SK-N-SH treated with all-trans-retinoic acid at 6 μM for 48 hours (cell line): Measurements from ENCODE around the gene RASGRF2.

Experiments
- ATAC-seq: fragments of 200-7000 bp; cut with Tn5 transposase; 3 replicates; pipeline ENCODE4 v1.9.1; 2020; ENCODE audit warnings: mild to moderate bottlenecking, moderate library complexity
- ARNTL ChIP-seq: fragments of 450-650 bp; formaldehyde crosslinking; IDR thresholded peaks from 2 replicates; pipeline ENCODE4 v1.5.0; 2020; ENCODE audit warnings: low read depth, mild to moderate bottlenecking, moderate library complexity, borderline replicate concordance
- BACH2 ChIP-seq: fragments of 250-450 bp; sonication (Bioruptor Pico); IDR thresholded peaks from 2 replicates; pipeline ENCODE4 v1.9.0; 2021; ENCODE audit warnings: mild to moderate bottlenecking, borderline replicate concordance
- CREB5 ChIP-seq: fragments of 250-450 bp; sonication (Bioruptor Pico); IDR thresholded peaks from 2 replicates; pipeline ENCODE4 v1.5.1; 2020; ENCODE audit warnings: low read depth, mild to moderate bottlenecking, moderate library complexity
- CSDC2 ChIP-seq: fragments of 250-450 bp; sonication (Bioruptor Pico); IDR thresholded peaks from 2 replicates; pipeline ENCODE4 v1.5.0; 2020; ENCODE audit warnings: mild to moderate bottlenecking, moderate library complexity
- CSRNP3 ChIP-seq: fragments of 250-450 bp; sonication (Bioruptor Pico); IDR thresholded peaks from 2 replicates; pipeline ENCODE4 v1.5.1; 2021; ENCODE audit warnings: mild to moderate bottlenecking, moderate library complexity
- ESRRG ChIP-seq: fragments of 250-450 bp; sonication (Bioruptor Pico); IDR thresholded peaks from 2 replicates; pipeline ENCODE4 v1.6.1; 2021; ENCODE audit warnings: mild to moderate bottlenecking
- GLIS3 ChIP-seq: fragments of 250-450 bp; sonication (Bioruptor Pico); IDR thresholded peaks from 2 replicates; pipeline ENCODE4 v1.5.0; 2020; ENCODE audit warnings: mild to moderate bottlenecking, moderate library complexity
- ISL1 ChIP-seq: fragments of 250-450 bp; sonication (Bioruptor Pico); IDR thresholded peaks from 2 replicates; pipeline ENCODE4 v2.1.2; 2022; ENCODE audit warnings: mild to moderate bottlenecking, moderate library complexity
- OSR1 ChIP-seq: fragments of 250-450 bp; sonication (Bioruptor Pico); IDR thresholded peaks from 2 replicates; pipeline ENCODE4 v1.8.0; 2022; ENCODE audit warnings: moderate library complexity, mild to moderate bottlenecking, inconsistent platforms
- POU6F1 ChIP-seq: fragments of 250-450 bp; sonication (Bioruptor Pico); IDR thresholded peaks from 2 replicates; pipeline ENCODE4 v1.8.0; 2021; ENCODE audit warnings: low read depth, mild to moderate bottlenecking, moderate library complexity, borderline replicate concordance
- RARB ChIP-seq: fragments of 250-450 bp; sonication (Bioruptor Pico); IDR thresholded peaks from 2 replicates; pipeline ENCODE4 v1.8.0; 2021; ENCODE audit warnings: mild to moderate bottlenecking, moderate library complexity
- SNAI2 ChIP-seq: fragments of 250-450 bp; sonication (Bioruptor Pico); IDR thresholded peaks from 2 replicates; pipeline ENCODE4 v1.5.0; 2020; ENCODE audit warnings: mild to moderate bottlenecking, moderate library complexity
- TCF4 ChIP-seq: fragments of 250-450 bp; sonication (Bioruptor Pico); IDR thresholded peaks from 2 replicates; pipeline ENCODE4 v1.8.0; 2021; ENCODE audit warnings: mild to moderate bottlenecking, moderate library complexity, borderline replicate concordance
- TSHZ2 ChIP-seq: fragments of 250-450 bp; sonication (Bioruptor Pico); IDR thresholded peaks from 2 replicates; pipeline ENCODE4 v1.5.0; 2020; ENCODE audit warnings: mild to moderate bottlenecking, moderate library complexity
- ZC3H10 ChIP-seq: fragments of 250-450 bp; sonication (Bioruptor Pico); IDR thresholded peaks from 2 replicates; pipeline ENCODE4 v1.5.1; 2021; ENCODE audit warnings: mild to moderate bottlenecking, moderate library complexity
- ZFP3 ChIP-seq: fragments of 250-450 bp; sonication (Bioruptor Pico); IDR thresholded peaks from 2 replicates; pipeline ENCODE4 v1.5.0; 2020; ENCODE audit warnings: mild to moderate bottlenecking, moderate library complexity
- ZFP30 ChIP-seq: fragments of 450-650 bp; formaldehyde crosslinking; IDR thresholded peaks from 2 replicates; pipeline ENCODE4 v1.5.0; 2022; ENCODE audit warnings: mild to moderate bottlenecking, moderate library complexity
- ZNF565 ChIP-seq: fragments of 450-650 bp; formaldehyde crosslinking; conservative IDR thresholded peaks from 2 replicates; pipeline ENCODE4 v1.5.0; 2020; ENCODE audit warnings: low read depth, mild to moderate bottlenecking, moderate library complexity
- ZNF70 ChIP-seq: fragments of 450-650 bp; formaldehyde crosslinking; IDR thresholded peaks from 2 replicates; pipeline ENCODE4 v1.5.0; 2020; ENCODE audit warnings: mild to moderate bottlenecking, moderate library complexity
- ZNF8 ChIP-seq: fragments of 450-650 bp; formaldehyde crosslinking; IDR thresholded peaks from 2 replicates; pipeline ENCODE4 v1.5.0; 2020; ENCODE audit warnings: mild to moderate bottlenecking, moderate library complexity

Gene RASGRF2

DNA sequence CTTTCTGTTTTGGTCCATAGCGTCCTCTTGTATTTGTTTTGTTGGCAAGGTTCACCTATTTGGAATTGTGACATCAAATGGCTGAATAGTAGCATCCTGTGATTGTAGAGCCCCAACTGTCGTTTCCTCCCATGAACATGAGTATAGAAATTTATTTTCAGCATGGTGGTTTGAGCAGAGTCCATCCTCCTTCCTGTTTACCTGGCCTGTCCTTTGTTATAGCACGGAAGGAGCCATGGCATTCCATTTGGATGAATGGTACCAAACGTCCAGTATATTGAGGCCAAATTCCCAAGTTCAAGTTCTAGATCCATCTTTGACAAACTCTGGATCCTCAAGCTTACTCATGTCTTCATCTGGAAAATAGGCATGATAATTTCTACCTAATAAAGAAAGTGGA, 16.8 kb downstream of the RASGRF2 start:
- no peak for TF ChIP-seq CSDC2 (CRISPR knock-in tag)
- TF ChIP-seq ZNF565 (CRISPR knock-in tag): no peak
- TF ChIP-seq ISL1 (CRISPR knock-in tag): no peak
- TF ChIP-seq TCF4: no peak
- no peak for TF ChIP-seq ZNF8
- no peak for TF ChIP-seq TSHZ2
- TF ChIP-seq ESRRG (CRISPR knock-in tag): no peak
- TF ChIP-seq CSRNP3 (CRISPR knock-in tag): no peak
- TF ChIP-seq CREB5 (CRISPR knock-in tag): no peak
- TF ChIP-seq GLIS3 (CRISPR knock-in tag): no peak
- TF ChIP-seq POU6F1 (CRISPR knock-in tag): no peak
- TF ChIP-seq ZFP3 (CRISPR knock-in tag): no peak
- no peak for TF ChIP-seq SNAI2
- TF ChIP-seq ZFP30: no peak
- no peak for TF ChIP-seq ZC3H10
- ATAC-seq: no peak

DNA sequence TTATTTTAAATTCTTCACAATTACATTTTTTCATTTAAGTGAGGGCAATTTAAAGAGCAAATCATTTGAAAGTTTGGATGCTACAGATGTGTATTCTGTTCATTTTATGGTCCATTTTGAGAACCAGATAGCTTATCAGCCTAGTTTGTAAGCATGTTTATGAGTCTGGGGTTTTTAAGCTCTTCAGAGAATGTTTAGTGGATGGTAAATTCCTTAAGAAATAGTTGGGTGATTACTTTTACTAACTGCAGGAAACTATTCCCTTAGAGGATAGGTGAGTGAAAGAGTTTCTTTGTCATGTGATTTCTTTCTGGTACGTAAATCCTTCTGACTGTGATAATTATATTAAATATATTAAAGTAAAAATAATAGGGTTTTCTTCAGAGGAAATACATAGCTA, 17.6 kb downstream of the RASGRF2 start:
- no peak for ATAC-seq
- no peak for TF ChIP-seq ZC3H10
- no peak for TF ChIP-seq ZNF70 (CRISPR knock-in tag)
- TF ChIP-seq SNAI2: no peak
- TF ChIP-seq POU6F1 (CRISPR knock-in tag): no peak
- no peak for TF ChIP-seq RARB
- TF ChIP-seq ZNF8: no peak
- TF ChIP-seq BACH2: no peak

DNA sequence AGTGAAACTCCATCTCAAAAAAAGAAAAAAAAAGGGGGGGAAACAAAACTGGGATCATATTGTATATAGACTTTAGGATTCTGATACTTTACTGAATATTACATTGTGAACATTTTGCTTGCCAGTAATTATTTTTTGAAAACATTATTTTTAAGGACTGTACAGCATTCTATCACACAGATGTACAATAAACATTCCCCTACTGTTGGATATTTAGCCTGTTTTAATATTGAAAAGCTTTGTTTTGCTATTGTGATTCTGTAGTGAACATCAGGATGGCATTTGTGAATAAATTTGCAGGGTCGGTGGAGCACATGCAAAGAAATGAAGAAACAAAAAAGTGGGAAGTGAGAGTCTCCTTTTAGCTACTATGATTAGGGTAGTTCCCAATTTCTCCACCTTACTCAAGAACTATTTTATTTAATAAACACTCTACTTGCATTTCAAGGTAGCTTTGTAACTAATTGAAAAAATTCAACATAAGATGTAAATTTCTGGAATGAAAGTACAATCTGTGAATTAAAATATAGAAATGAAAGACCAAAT, 18.7 kb downstream of the RASGRF2 start:
- no peak for ATAC-seq
- TF ChIP-seq ESRRG (CRISPR knock-in tag) (no peak), OSR1 (no peak), TSHZ2 (no peak), TCF4 (no peak), CSRNP3 (CRISPR knock-in tag) (no peak), CREB5 (CRISPR knock-in tag) (no peak), BACH2 (no peak), POU6F1 (CRISPR knock-in tag) (no peak), ZFP3 (CRISPR knock-in tag) (no peak), ARNTL (CRISPR knock-in tag) (no peak), ZNF70 (CRISPR knock-in tag) (no peak), ISL1 (CRISPR knock-in tag) (no peak), ZFP30 (no peak)
